ENCODE results near the gene TFB1M.

Gene TFB1M

GRCh38 chr6:155303361-155303870 lies 10.9 kb downstream of the TFB1M start:
- DNase-seq (ENCODE audit: low read depth, low spot score): no peak

- DNase-seq (ENCODE audit: low read depth, low spot score): peak; percentile 80
Observed at GRCh38 chr6:155301867-155302266, 12.4 kb downstream of the TFB1M start.

GRCh38 chr6:155297669-155298068 lies 16.6 kb downstream of the TFB1M start:
- no peak for DNase-seq (ENCODE audit: low read depth, low spot score)

- DNase-seq (ENCODE audit: low read depth, low spot score): no peak
Observed at GRCh38 chr6:155292711-155293110, 21.6 kb downstream of the TFB1M start.

GRCh38 chr6:155291291-155291690 lies 23.0 kb downstream of the TFB1M start:
- DNase-seq (ENCODE audit: low read depth, low spot score): no peak

GRCh38 chr6:155290491-155290890 lies 23.8 kb downstream of the TFB1M start:
- DNase-seq (ENCODE audit: low read depth, low spot score): no peak

GRCh38 chr6:155287762-155288161 lies 26.5 kb downstream of the TFB1M start:
- DNase-seq (ENCODE audit: low read depth, low spot score): no peak

- DNase-seq (ENCODE audit: low read depth, low spot score): no peak
Observed at GRCh38 chr6:155284775-155285174, 29.5 kb downstream of the TFB1M start.

- DNase-seq (ENCODE audit: low read depth, low spot score): no peak
Observed at GRCh38 chr6:155278319-155279049, 35.8 kb downstream of the TFB1M start.

- DNase-seq (ENCODE audit: low read depth, low spot score): no peak
Observed at GRCh38 chr6:155276638-155277037, 37.6 kb downstream of the TFB1M start.

- no peak for DNase-seq (ENCODE audit: low read depth, low spot score)
Observed at GRCh38 chr6:155275808-155276480, 38.3 kb downstream of the TFB1M start.

- DNase-seq (ENCODE audit: low read depth, low spot score): peak; percentile 47
Observed at GRCh38 chr6:155274533-155274932, 39.8 kb downstream of the TFB1M start.

GRCh38 chr6:155274106-155274505 lies 40.2 kb downstream of the TFB1M start:
- DNase-seq (ENCODE audit: low read depth, low spot score): peak; percentile 25

GRCh38 chr6:155273431-155273830 lies 40.9 kb downstream of the TFB1M start:
- DNase-seq (ENCODE audit: low read depth, low spot score): peak; percentile 92

- DNase-seq (ENCODE audit: low read depth, low spot score): peak; percentile 53
Observed at GRCh38 chr6:155272353-155273232, 41.7 kb downstream of the TFB1M start.

GRCh38 chr6:155271145-155271544 lies 43.1 kb downstream of the TFB1M start:
- no peak for DNase-seq (ENCODE audit: low read depth, low spot score)

GRCh38 chr6:155270561-155271091 lies 43.7 kb downstream of the TFB1M start:
- DNase-seq (ENCODE audit: low read depth, low spot score): no peak

- DNase-seq (ENCODE audit: low read depth, low spot score): no peak
Observed at GRCh38 chr6:155269765-155270164, 44.5 kb downstream of the TFB1M start.

- DNase-seq (ENCODE audit: low read depth, low spot score): peak; percentile 72
Observed at GRCh38 chr6:155268088-155268867, 46.0 kb downstream of the TFB1M start.

GRCh38 chr6:155267411-155267810 lies 46.9 kb downstream of the TFB1M start:
- DNase-seq (ENCODE audit: low read depth, low spot score): no peak
